ENCODE data around the gene GALNT10.
A peak's percentile ranks its signal among the peaks of the same experiment; 100 is the strongest.

Gene GALNT10

GRCh38 chr5:154329062-154329461 lies 138.5 kb downstream of the GALNT10 start:
- no peak for ATAC-seq

GRCh38 chr5:154329519-154330040 lies 139.0 kb downstream of the GALNT10 start:
- no peak for DNase-seq

More at GRCh38 chr5:154329062-154329461, 138.5 kb downstream of the GALNT10 start:
- DNase-seq, result no peak

DNA sequence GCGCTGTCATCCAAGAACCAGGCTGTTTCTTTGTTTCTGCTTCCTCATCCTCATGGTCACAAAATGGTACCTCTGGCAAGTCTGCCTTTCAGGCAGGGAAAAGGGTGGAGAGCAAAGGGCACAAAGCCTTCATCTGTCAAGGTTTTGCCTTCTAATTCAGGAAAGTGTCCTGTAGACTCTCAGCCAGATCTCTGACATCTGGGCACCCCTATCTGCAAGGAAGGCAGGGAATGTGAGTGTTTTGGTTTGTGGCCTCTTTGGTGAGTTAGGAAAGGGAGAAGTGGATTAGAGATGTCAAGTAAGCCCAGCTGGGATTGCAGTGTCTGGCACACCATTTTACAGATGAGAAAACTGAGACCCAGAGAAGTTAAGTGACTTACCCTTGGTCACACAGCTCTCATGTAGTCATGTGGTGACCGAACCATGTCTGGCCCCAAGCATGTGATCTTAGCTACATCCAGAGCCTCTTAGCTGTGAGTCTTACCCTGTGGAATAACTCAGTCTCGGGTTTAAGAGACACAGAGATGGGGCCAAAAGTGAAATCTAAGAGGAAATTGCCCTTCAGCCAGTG lies 139.6 kb downstream of the GALNT10 start:
- DNase-seq (no peak), ATAC-seq (no peak)

More at GRCh38 chr5:154329519-154330040, 139.0 kb downstream of the GALNT10 start:
- ATAC-seq, result no peak

- no peak for DNase-seq
These were observed 140.7 kb downstream of the GALNT10 start for GRCh38 chr5:154331232-154331631.

DNA sequence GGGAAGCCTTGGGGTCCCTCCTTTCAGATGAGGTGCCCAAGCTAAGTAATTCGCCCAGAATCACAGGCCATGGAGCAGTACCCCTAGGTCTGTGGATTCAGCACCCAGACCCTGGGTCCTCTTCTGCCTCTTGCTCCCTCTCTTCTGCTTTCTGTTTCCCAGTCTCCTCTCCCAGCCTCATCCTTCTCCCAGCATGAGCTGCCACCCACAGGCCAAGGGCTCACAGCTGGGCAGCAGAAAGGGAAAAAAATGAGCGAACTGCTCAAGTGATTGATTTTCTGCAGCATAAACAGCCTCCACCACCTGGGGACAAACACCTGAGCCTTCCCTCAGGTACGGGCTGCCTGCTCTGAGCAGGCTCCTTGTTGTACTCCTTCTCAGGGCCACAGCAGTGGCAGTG lies 141.4 kb downstream of the GALNT10 start:
- no peak for ATAC-seq
- no peak for DNase-seq

More at GRCh38 chr5:154331232-154331631, 140.7 kb downstream of the GALNT10 start:
- ATAC-seq, result no peak

GRCh38 chr5:154332451-154332850 lies 141.9 kb downstream of the GALNT10 start:
- DNase-seq (no peak), ATAC-seq (no peak)

DNA sequence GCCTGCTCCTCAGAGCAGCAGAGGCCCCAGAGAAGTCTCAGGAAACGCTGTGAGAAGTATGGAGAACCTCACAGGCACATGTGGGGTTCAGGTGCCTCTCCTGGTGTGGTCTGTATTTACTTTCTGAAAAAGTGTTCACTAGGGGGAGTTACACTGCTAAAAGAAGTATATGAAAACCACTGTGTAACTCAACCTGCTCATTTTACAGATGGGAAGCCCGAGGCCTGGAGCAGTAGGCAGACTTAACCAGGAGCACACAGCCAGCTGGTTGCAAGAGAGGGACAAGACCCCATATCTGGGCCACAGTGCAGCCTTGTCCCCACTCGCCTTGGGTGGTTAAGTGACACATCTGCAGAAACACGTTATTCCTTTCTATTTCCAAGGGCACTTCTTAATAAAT lies 142.5 kb downstream of the GALNT10 start:
- DNase-seq, result no peak

DNA sequence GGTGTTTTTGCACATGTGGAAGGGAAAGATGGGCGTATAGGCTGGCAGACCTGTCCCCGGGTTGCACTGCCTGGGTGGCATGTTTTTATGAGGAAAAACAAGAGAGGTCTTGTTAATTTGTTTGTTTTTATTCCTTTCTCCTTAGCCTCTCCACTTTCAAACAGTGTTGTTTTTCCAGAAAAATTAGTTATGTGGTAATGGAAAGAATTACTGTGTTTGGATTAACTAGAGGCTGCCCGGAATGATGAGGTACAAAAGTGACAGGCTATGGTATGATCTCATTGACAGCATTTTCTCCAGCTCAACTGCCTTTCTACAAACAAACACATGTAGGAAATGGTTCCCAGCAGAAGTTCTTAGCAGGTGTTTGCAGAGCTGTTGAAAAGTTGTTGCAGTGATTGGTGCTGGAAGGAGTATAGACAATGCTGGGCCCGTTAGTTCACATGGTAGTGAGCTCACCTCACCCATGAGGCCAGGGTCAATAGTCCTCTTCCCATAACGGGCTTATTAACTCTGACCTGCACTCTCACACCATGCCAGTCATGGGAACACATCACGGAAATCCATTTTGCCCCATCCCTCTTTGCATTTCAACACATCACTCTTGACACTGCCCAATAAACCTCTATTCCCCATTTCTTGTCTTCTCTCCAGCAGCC lies 144.0 kb downstream of the GALNT10 start:
- DNase-seq (no peak), ATAC-seq (no peak)

More for the DNA sequence above, 142.5 kb downstream of the GALNT10 start:
- ATAC-seq, result no peak

- no peak for ATAC-seq
- no peak for DNase-seq
These were observed 144.5 kb downstream of the GALNT10 start for GRCh38 chr5:154335065-154335448.

GRCh38 chr5:154341620-154342019 lies 151.1 kb downstream of the GALNT10 start:
- DNase-seq (no peak), ATAC-seq (no peak)

DNA sequence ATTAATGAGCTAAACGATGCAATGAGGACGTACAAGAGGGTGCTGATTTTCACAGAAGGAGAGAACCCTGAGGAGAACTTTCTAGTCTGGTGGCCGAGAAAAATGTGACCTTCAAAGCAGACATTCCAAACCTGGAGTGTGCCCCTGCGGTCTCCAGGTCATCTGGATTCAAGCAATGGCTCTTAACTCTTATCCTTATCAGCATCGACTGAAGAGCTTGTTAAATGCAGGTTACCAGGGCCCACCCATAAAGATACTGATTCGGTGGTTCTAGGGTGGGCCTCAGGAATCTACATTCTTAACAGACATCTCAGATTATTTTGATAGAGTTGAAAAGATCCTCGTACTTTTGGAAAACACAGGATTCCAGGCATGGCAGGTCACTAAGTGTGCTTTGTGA lies 151.7 kb downstream of the GALNT10 start:
- ATAC-seq (no peak), DNase-seq (no peak)

DNA sequence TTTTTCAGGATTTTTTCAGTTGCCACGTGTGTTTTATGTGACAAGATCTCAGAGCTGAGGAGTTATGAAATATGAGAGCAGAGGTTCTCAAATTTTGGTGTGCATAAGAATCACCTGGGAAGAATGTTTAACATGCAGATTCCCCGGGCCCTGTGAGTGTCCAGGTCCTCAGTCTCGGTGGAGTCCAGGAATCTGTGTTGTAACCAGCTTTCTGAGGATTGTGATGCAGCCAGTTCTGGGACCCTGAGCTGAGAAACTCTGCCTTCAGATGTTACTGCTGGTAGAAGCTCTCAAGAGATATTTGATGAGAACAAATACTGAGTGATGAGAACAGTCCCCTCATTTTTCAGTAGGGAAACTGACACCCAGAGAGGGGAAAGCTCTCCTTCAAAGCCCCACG lies 152.4 kb downstream of the GALNT10 start:
- no peak for DNase-seq
- no peak for ATAC-seq

DNA sequence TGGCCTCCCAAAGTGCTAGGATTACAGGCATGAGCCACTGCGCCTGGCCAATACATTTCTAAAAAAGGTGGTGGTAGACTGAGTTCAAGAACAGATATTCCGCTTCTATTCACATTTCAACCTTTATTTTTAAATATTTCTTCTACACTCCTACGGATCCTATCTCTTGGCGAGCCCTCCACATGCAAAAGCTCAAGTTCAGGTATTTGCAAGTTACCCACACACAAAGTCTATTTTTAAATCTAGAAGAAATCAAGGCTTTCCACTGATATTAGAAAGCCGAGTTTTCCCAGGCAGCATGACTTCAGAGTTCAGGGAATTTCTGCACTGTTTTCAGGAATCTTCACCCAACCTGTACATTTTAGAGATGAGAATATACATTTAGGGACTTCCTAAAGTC lies 153.9 kb downstream of the GALNT10 start:
- ATAC-seq, result no peak
- no peak for DNase-seq

- no peak for DNase-seq
- ATAC-seq, result no peak
These were observed 154.9 kb downstream of the GALNT10 start for GRCh38 chr5:154345255-154345952.

- ATAC-seq (no peak), DNase-seq (no peak)
These were observed 155.9 kb downstream of the GALNT10 start for GRCh38 chr5:154346427-154346826.

GRCh38 chr5:154349626-154350264 lies 159.2 kb downstream of the GALNT10 start:
- ATAC-seq (no peak), DNase-seq (no peak)

- no peak for ATAC-seq
- no peak for DNase-seq
These were observed 160.6 kb downstream of the GALNT10 start for GRCh38 chr5:154351141-154351540.

GRCh38 chr5:154351566-154351965 lies 161.0 kb downstream of the GALNT10 start:
- ATAC-seq, result peak; percentile 48

DNA sequence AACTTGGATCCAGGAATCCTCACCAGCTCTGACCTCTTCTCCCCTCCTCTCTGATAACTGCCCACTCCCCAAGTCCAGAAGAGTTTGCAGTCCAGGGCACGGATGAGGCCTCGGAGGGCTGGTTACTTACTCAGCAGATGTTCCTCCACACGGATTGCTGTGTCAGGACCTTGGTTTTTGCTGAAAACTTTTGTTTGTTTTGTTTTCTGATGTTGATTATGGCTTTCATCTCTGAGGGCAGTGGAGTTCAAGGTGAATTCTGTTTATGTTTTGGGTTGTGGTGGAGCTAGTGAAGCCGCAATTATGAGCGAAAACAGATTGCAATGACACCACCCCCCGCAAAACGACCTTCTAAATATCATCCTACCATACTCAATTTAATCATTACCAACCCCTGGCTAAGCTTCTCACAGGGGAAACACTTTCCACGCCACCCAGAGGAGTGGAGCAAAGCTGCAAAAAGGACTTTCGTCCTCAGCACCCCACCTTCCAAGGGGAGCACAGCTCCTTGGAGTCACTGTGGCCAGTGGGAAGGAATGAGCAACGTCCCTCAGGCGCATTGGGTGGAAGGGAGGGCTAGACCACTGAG lies 162.5 kb downstream of the GALNT10 start:
- DNase-seq, result no peak
- ATAC-seq, result no peak

More at GRCh38 chr5:154351566-154351965, 161.0 kb downstream of the GALNT10 start:
- no peak for DNase-seq

GRCh38 chr5:154355129-154355611 lies 164.6 kb downstream of the GALNT10 start:
- no peak for ATAC-seq

DNA sequence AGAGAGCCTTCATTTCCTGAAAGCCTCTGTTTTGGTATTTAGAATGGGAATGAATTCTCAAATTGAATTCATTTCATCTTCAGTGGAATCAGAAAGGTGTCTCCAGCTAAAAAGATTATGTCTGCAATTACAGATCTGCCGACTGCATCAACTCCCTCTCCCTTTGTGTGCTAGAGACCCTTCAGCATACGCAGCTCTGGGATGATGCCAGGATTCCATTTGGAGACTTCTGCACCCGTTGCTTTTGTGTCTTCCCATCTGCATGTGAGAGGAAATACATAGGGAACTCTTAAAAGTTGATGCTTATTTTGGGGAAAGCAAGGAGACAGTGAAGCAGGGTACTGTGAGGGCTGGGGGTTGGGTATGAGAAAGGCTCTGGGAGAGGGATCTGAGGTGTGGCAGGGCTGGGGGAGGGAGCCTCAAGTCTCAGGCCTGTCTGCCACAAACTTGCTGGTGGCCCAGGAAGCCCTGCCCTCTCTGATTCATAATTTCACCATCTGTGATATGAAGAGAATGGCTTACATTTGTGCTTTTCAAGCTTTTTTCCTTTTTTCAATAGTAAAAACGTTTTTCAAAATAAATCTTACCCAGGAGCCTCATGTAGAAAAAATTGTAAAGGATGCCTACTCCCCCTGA lies 165.6 kb downstream of the GALNT10 start:
- DNase-seq (no peak), ATAC-seq (no peak)

More at GRCh38 chr5:154355129-154355611, 164.6 kb downstream of the GALNT10 start:
- DNase-seq, result no peak

Measured in stimulated activated naive CD8-positive, alpha-beta T cell treated with anti-CD3 and anti-CD28 coated beads, Interleukin-15, Interleukin-2, amounts not matched to agents 100 U/mL and 50 U/mL, for 24 hours (primary cell).